ENCODE results near the gene SYCP3. TPM values are rescaled to one million over a fixed set of nuclear protein-coding genes. Genes with fewer than 3 reads are reported as not detected.
A peak's percentile ranks its signal among the peaks of the same experiment; 100 is the strongest.

Gene SYCP3
- total RNA-seq, 1 experiment from 2014 or later: 0.31 TPM

GRCh38 chr12:101779626-101780025 is 40.4 kb upstream of the SYCP3 start:
- H3K9me3 ChIP-seq (ENCODE audit: control insufficient read depth, low read depth, low read length): no peaks in the 10 kb centered on the region
- Mint-ChIP-seq H3K27ac (peak overlapping the region in 1 of 3 experiments; percentile 80; a peak in 1 of 7 replicates), H3K4me1 (peaks cover 0 to 7% of the 10 kb centered on the region in 2 experiments; a peak in 1 of 4 replicates), H3K36me3 (ENCODE audit: insufficient read depth in 1 of 3, low read depth in 3 of 3) (peaks cover 3 to 42% (median 29%) of the 10 kb centered on the region in 3 experiments; a peak in 6 of 7 replicates), H3K27me3 (ENCODE audit: low read depth) (no peaks in the 10 kb centered on the region), H3K9me3 (no peaks in the 10 kb centered on the region), H3K4me3 (no peak overlapping the region)
- H2BK20ac ChIP-seq (ENCODE audit: low read depth, low read length, poor library complexity, severe bottlenecking): no peak overlapping the region
- H3K79me2 ChIP-seq (ENCODE audit: insufficient read depth, low read length): no peaks in the 10 kb centered on the region
- no peak overlapping the region for H3K23ac ChIP-seq (ENCODE audit: insufficient read length, low read depth, low read length)
- no CpG with 5 or more reads among the region's 6 CpGs for WGBS (ENCODE audit: extremely low coverage, insufficient read length, low lambda C conversion rate)
- H4K20me1 ChIP-seq (ENCODE audit: control insufficient read depth, insufficient read depth, insufficient read length): no peaks in the 10 kb centered on the region
- no peak overlapping the region for H3K4me2 ChIP-seq (ENCODE audit: insufficient read depth, insufficient read length, low read length)
- H3K79me1 ChIP-seq (ENCODE audit: insufficient read depth, low read depth, low read length, poor library complexity, severe bottlenecking): no peaks in the 10 kb centered on the region
- no peak overlapping the region for H2BK15ac ChIP-seq (ENCODE audit: low read depth, low read length)
- no peak overlapping the region for H4K5ac ChIP-seq (ENCODE audit: insufficient read length, low read depth, low read length)
- no peak overlapping the region for H3K18ac ChIP-seq (ENCODE audit: insufficient read length, low read depth, low read length)
- no peaks in the 10 kb centered on the region for H3K4me1 ChIP-seq (ENCODE audit: insufficient read depth, low read length)
- H3K27ac ChIP-seq (ENCODE audit: insufficient read length, low read depth, low read length): no peak overlapping the region
- no peaks in the 10 kb centered on the region for H3K27me3 ChIP-seq (ENCODE audit: insufficient read depth, low read length)
- no peaks in the 10 kb centered on the region for H3K23me2 ChIP-seq (ENCODE audit: insufficient read length, low read depth, low read length, poor library complexity, severe bottlenecking)
- H2BK120ac ChIP-seq (ENCODE audit: low read depth, low read length, poor library complexity, severe bottlenecking): no peak overlapping the region
- H2AK5ac ChIP-seq (ENCODE audit: insufficient read length, low read length): no peak overlapping the region
- no peak overlapping the region for H3K14ac ChIP-seq (ENCODE audit: insufficient read depth, low read length)
- no peak overlapping the region for H3K9ac ChIP-seq (ENCODE audit: extremely low read depth, insufficient read length, low read length)
- H2BK5ac ChIP-seq (ENCODE audit: insufficient read length, low read length): no peak overlapping the region
- no peak overlapping the region for H2AFZ ChIP-seq (ENCODE audit: low read length)
- H3K56ac ChIP-seq (ENCODE audit: insufficient read length, low read depth, low read length): no peak overlapping the region
- DNase-seq: no peak
- TF ChIP-seq CTCF (conservative IDR thresholded peaks at IDR 0.05): no peak
- no peak overlapping the region for H2BK12ac ChIP-seq (ENCODE audit: insufficient read length, low read depth, low read length)
- no peak overlapping the region for H4K91ac ChIP-seq (ENCODE audit: insufficient read length, low read depth, low read length)
- no peak overlapping the region for H3T11ph ChIP-seq (ENCODE audit: low read length)
- no peak overlapping the region for H4K8ac ChIP-seq (replicated peaks; ENCODE audit: insufficient read length, low read depth, low read length)
- H3K4ac ChIP-seq (ENCODE audit: low read depth, low read length): no peak overlapping the region
